KOPT-K1 (cell line): ENCODE data around the gene PTPN4.

ENCODE experiments used
- H3K27ac ChIP-seq: fragments of 200-600 bp; sonication (generic); 2 replicates; pipeline ENCODE4 v1.5.1; 2016; ENCODE audit warnings: antibody characterized with exemption, mild to moderate bottlenecking, low read depth, low read length; ENCODE audit not compliant: poor library complexity, severe bottlenecking
- H3K36me3 ChIP-seq: fragments of 200-600 bp; sonication (generic); 2 replicates; pipeline ENCODE4 v1.5.1; 2017; ENCODE audit warnings: antibody characterized with exemption, mild to moderate bottlenecking, low read length, moderate library complexity; ENCODE audit not compliant: insufficient read depth
- H3K9me3 ChIP-seq: fragments of 200-600 bp; sonication (generic); 2 replicates; pipeline ENCODE4 v1.5.1; 2017; ENCODE audit warnings: antibody characterized with exemption, low read length, mild to moderate bottlenecking; ENCODE audit not compliant: insufficient read depth, poor library complexity, severe bottlenecking

The PTPN4 gene

DNA sequence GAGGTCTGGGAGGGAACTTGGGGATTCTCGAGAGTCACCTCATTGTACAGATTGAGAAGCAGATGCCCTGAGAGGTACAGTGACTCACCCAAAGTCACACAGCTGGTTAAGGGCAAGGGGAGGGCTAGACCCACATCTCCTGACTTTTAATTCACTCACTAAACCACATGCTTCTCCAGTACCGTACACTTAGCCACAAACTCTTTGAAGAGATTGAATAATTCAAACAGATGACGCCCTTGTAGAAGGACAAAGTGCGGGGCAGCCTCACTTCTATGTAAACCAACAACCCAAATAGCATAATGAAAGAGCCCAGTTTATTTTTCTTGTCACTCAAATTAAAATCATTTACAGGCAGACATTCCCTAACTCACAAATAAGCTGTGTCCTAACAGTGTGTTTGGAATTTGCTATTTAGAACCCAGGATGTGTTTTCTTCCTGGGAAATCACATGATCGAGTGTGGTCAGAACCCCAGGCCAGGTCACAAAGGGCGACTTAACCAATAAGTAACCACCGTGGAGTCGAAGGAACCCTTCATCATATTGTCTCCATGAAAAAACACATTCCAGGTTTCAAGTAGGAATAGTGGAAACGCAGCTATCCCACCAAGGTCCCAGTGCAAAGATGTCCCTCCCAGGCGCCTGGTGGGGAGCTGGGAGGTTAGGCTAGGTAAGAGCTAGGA, 35.8 kb upstream of the PTPN4 start:
- no peaks in the 10 kb centered on the region for H3K36me3 ChIP-seq
- H3K27ac ChIP-seq = no peak overlapping the region
- H3K9me3 ChIP-seq = no peaks in the 10 kb centered on the region

GRCh38 chr2:119724656-119725485, 34.9 kb upstream of the PTPN4 start:
- Histone ChIP-seq H3K9me3 (no peaks in the 10 kb centered on the region), H3K27ac (no peak overlapping the region), H3K36me3 (no peaks in the 10 kb centered on the region)

DNA sequence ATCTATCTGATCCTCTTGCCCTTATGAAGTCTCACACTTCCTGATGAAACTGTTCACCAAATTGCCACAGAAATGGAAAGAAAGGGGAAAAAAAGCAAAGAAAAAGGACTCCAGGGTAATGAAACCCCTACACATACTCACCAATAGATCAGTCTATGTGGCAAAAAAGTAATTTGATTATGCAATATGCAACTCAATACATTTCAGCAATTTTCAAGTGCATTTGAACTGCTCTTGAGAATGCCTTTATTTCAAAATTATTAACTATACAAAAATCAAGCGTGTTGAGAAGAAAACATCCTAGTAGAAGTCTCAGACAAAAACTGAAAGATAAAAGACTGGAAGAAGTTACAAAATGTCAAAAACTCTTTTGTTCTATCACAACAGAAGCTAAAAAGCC, 32.2 kb upstream of the PTPN4 start:
- Histone ChIP-seq H3K27ac (no peak overlapping the region), H3K36me3 (no peaks in the 10 kb centered on the region), H3K9me3 (no peaks in the 10 kb centered on the region)

GRCh38 chr2:119728421-119728820, 31.3 kb upstream of the PTPN4 start:
- Histone ChIP-seq H3K9me3 (no peaks in the 10 kb centered on the region), H3K27ac (no peak overlapping the region), H3K36me3 (no peaks in the 10 kb centered on the region)

DNA sequence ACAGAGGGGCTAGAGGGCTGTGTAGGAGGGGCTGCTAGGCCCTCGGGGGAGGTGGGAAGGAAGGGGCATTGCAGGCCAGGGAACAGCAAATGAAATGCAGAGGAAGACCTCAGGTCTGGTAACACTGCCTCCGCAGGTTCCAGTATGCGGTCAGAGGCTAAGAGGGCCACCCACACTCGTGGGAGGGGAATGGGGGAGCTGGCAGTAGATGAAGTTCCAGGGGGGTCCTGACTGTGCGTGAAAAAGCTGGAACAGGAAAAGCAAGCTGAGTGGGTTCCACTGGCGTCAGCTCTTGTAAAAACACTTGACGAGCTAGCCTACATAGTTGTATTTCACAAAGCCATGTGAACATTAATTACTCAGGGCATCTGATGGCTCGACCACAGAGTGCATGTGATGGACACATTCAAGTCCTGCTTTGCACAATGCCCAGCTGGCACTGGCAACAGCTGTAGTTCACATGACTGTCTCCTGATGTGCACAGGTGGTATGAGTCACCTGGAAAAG, 29.0 kb upstream of the PTPN4 start:
- Histone ChIP-seq H3K27ac (no peak overlapping the region), H3K9me3 (no peaks in the 10 kb centered on the region), H3K36me3 (no peaks in the 10 kb centered on the region)

- H3K9me3 ChIP-seq = no peaks in the 10 kb centered on the region
- no peaks in the 10 kb centered on the region for H3K36me3 ChIP-seq
- no peak overlapping the region for H3K27ac ChIP-seq
Observed at GRCh38 chr2:119731983-119732382, 27.7 kb upstream of the PTPN4 start.

- Histone ChIP-seq H3K9me3 (no peaks in the 10 kb centered on the region), H3K36me3 (no peaks in the 10 kb centered on the region), H3K27ac (no peak overlapping the region)
Observed at GRCh38 chr2:119732601-119733164, 27.0 kb upstream of the PTPN4 start.

GRCh38 chr2:119734047-119734446, 25.7 kb upstream of the PTPN4 start:
- Histone ChIP-seq H3K27ac (no peak overlapping the region), H3K36me3 (no peaks in the 10 kb centered on the region), H3K9me3 (no peaks in the 10 kb centered on the region)

- Histone ChIP-seq H3K27ac (no peak overlapping the region), H3K9me3 (no peaks in the 10 kb centered on the region), H3K36me3 (no peaks in the 10 kb centered on the region)
Observed at GRCh38 chr2:119735565-119735964, 24.2 kb upstream of the PTPN4 start.

DNA sequence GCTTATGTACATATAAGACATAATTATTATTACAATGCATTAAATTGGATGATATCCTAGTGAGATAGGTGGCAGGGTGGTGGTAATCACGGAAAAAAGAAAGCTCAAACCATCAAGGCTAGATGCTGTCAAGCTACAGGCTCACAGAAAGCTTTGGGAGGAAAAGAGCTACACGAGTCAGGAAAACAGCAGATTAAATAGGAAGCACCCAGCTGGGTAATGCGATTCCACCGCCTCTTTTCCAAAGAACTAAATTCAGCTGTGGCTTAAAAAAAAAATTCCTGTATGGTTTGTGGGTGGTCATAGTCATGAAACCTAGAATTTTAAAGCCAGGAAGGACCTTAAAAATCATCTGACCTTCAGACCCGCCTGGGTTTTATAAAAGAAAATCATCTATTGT, 23.7 kb upstream of the PTPN4 start:
- H3K36me3 ChIP-seq = no peaks in the 10 kb centered on the region

DNA sequence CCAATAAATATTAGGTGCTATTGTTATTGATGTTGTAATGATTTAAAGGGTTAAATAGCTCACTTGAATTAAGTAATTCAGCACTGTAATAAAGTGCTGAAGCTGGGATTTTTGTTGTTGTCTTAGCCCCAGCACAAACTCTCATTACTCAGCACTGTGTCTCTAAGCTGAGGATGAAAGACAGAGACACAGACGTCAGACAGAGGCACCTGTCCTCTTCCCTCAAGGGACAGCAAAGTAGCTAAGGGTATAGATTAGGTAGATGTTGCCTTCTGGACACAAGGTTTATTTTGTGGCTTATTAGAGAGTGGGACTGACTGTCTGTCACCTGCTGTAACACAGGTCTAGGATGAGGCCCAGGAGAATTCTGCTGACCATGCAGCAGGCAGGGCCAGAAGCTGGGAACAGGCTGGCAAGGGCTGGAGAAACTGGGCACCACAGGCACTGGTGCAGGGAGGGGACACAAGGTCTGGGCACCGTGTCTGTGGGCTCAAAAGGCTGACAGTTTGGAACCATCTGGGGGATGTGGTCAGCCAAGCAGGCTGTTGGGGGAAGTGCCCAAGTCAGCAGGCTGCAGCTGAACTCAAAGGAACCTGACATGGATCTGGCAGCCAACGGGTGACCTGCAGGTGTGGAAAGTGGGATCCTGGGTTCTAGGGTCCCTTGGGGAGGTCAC, 20.0 kb upstream of the PTPN4 start:
- Histone ChIP-seq H3K27ac (no peak overlapping the region), H3K9me3 (no peaks in the 10 kb centered on the region), H3K36me3 (no peaks in the 10 kb centered on the region)

More for the DNA sequence above, 23.7 kb upstream of the PTPN4 start:
- Histone ChIP-seq H3K9me3 (no peaks in the 10 kb centered on the region), H3K27ac (no peak overlapping the region)

GRCh38 chr2:119741001-119741400, 18.7 kb upstream of the PTPN4 start:
- no peak overlapping the region for H3K27ac ChIP-seq
- no peaks in the 10 kb centered on the region for H3K9me3 ChIP-seq
- no peaks in the 10 kb centered on the region for H3K36me3 ChIP-seq

- no peaks in the 10 kb centered on the region for H3K36me3 ChIP-seq
- H3K27ac ChIP-seq = no peak overlapping the region
- H3K9me3 ChIP-seq = no peaks in the 10 kb centered on the region
Observed at GRCh38 chr2:119741868-119742267, 17.9 kb upstream of the PTPN4 start.

GRCh38 chr2:119744335-119744939, 15.3 kb upstream of the PTPN4 start:
- no peaks in the 10 kb centered on the region for H3K9me3 ChIP-seq
- no peaks in the 10 kb centered on the region for H3K36me3 ChIP-seq
- no peak overlapping the region for H3K27ac ChIP-seq

GRCh38 chr2:119745566-119745965, 14.2 kb upstream of the PTPN4 start:
- Histone ChIP-seq H3K36me3 (no peaks in the 10 kb centered on the region), H3K27ac (no peak overlapping the region), H3K9me3 (no peaks in the 10 kb centered on the region)
